ENCODE measurements around the gene MKNK1. TPM values are rescaled to one million over a fixed set of nuclear protein-coding genes. Genes with fewer than 3 reads are reported as not detected.

Gene MKNK1
- total RNA-seq, 1 experiment from 2014 or later = 12.9 TPM

DNA sequence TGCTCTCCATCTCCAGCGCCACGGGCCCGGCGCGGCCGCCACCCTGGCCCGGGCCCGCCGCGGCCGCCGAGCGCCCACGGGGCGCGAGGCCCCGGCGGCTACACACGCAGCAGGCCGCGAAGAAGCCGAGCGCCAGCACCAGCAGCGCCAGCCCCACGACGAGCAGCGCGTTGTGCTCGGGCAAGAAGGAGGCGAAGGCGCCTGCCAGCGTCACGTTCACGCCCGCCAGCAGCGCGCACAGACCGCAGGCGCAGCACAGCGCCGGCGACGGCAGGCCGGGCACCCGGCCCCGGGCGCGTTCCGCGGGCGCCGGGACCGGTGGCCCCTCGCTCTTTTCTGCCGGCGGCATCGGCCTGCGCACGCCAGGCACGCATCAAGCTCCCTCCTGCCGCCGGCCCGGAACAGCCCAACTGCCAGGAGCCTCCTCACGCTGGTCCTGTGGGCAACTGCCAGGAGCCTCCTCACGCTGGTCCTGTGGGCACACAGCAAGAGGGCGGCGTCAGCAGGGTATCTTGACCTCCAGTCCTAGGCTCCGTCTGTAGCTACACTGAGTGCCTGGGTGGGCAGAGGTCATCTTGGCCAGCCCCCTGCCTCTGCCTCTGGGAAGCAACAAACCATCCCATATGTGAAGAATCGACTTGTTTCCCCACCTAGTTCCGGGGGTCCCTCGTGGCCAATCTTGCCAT, 70.7 kb downstream of the MKNK1 start:
- peaks cover 0 to 2% of the 10 kb centered on the region in 2 experiments; a peak in 2 of 5 replicates for H3K9me3 Mint-ChIP-seq
- no peak overlapping the region for H3K27ac Mint-ChIP-seq
- Histone ChIP-seq H3K9ac (ENCODE audit: extremely low read depth, insufficient read length, low read length) (no peak overlapping the region), H3K23ac (ENCODE audit: insufficient read length, low read depth, low read length) (no peak overlapping the region), H4K91ac (ENCODE audit: insufficient read length, low read depth, low read length) (no peak overlapping the region), H3K27ac (ENCODE audit: insufficient read length, low read depth, low read length) (no peak overlapping the region), H4K20me1 (ENCODE audit: control insufficient read depth, insufficient read depth, insufficient read length) (no peaks in the 10 kb centered on the region), H3K18ac (ENCODE audit: insufficient read length, low read depth, low read length) (no peak overlapping the region), H3K79me1 (ENCODE audit: insufficient read depth, low read depth, low read length, poor library complexity, severe bottlenecking) (no peaks in the 10 kb centered on the region), H3K14ac (ENCODE audit: insufficient read depth, low read length) (0 out of 2 replicates have a peak overlapping the region, but pooled peaks have one; percentile 32), H3K79me2 (ENCODE audit: insufficient read depth, low read length) (no peaks in the 10 kb centered on the region), H2BK5ac (ENCODE audit: insufficient read length, low read length) (no peak overlapping the region), H3K4me1 (ENCODE audit: insufficient read depth, low read length) (no peaks in the 10 kb centered on the region), H2BK12ac (ENCODE audit: insufficient read length, low read depth, low read length) (no peak overlapping the region), H4K8ac (replicated peaks; ENCODE audit: insufficient read length, low read depth, low read length) (no peak overlapping the region), H3K27me3 (ENCODE audit: insufficient read depth, low read length) (peaks cover 29% of the 10 kb centered on the region), H3K23me2 (ENCODE audit: insufficient read length, low read depth, low read length, poor library complexity, severe bottlenecking) (peaks cover 3% of the 10 kb centered on the region), H2AFZ (ENCODE audit: low read length) (no peak overlapping the region), H3K9me3 (ENCODE audit: control insufficient read depth, low read depth, low read length) (no peaks in the 10 kb centered on the region), H2BK20ac (ENCODE audit: low read depth, low read length, poor library complexity, severe bottlenecking) (no peak overlapping the region), H3K4me2 (ENCODE audit: insufficient read depth, insufficient read length, low read length) (peak overlapping the region; percentile 33), H2BK120ac (ENCODE audit: low read depth, low read length, poor library complexity, severe bottlenecking) (no peak overlapping the region), H3K4ac (ENCODE audit: low read depth, low read length) (no peak overlapping the region), H2AK5ac (ENCODE audit: insufficient read length, low read length) (no peak overlapping the region), H2BK15ac (ENCODE audit: low read depth, low read length) (no peak overlapping the region), H4K5ac (ENCODE audit: insufficient read length, low read depth, low read length) (no peak overlapping the region), H3K56ac (ENCODE audit: insufficient read length, low read depth, low read length) (no peak overlapping the region), H3T11ph (ENCODE audit: low read length) (no peak overlapping the region)
- no peak for DNase-seq
- TF ChIP-seq, protein P1, sequence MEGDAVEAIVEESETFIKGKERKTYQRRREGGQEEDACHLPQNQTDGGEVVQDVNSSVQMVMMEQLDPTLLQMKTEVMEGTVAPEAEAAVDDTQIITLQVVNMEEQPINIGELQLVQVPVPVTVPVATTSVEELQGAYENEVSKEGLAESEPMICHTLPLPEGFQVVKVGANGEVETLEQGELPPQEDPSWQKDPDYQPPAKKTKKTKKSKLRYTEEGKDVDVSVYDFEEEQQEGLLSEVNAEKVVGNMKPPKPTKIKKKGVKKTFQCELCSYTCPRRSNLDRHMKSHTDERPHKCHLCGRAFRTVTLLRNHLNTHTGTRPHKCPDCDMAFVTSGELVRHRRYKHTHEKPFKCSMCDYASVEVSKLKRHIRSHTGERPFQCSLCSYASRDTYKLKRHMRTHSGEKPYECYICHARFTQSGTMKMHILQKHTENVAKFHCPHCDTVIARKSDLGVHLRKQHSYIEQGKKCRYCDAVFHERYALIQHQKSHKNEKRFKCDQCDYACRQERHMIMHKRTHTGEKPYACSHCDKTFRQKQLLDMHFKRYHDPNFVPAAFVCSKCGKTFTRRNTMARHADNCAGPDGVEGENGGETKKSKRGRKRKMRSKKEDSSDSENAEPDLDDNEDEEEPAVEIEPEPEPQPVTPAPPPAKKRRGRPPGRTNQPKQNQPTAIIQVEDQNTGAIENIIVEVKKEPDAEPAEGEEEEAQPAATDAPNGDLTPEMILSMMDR (conservative IDR thresholded peaks at IDR 0.05) = no peak
- H3K4me1 Mint-ChIP-seq = peaks cover 17 to 25% of the 10 kb centered on the region in 2 experiments
- H3K36me3 Mint-ChIP-seq (ENCODE audit: insufficient read depth in 1 of 3, low read depth in 3 of 3) = no peaks in the 10 kb centered on the region
- H3K27me3 Mint-ChIP-seq (ENCODE audit: low read depth) = peaks cover 94% of the 10 kb centered on the region
- H3K4me3 Mint-ChIP-seq = peak overlapping the region; percentile 47 to 82
- no CpG with 5 or more reads among the region's 71 CpGs for WGBS (ENCODE audit: extremely low coverage, insufficient read length, low lambda C conversion rate)

Data from H9 (cell line).